HCT116 (cell line): ENCODE results near the gene SEMA4D. TPM values are rescaled to one million over a fixed set of nuclear protein-coding genes. Genes with fewer than 3 reads are reported as not detected.

Source experiments
- ATAC-seq: fragments of 200-7000 bp; cut with Tn5 transposase; 2 replicates; pipeline ENCODE4 v1.9.1; 2020; ENCODE audit warnings: mild to moderate bottlenecking, moderate library complexity
- BruUV-seq: library from RNA; stranded (reverse); fragments of 400-500 nt; replicated peaks from 2 replicates; lab custom pipeline; 2021; lab: Mats Ljungman, UMichigan
- CTCF ChIA-PET: fragments of 300-600 bp; sonication (Branson Sonifier 250); formaldehyde crosslinking; loops from one replicate; lab custom pipeline; 2021; ENCODE audit warnings: antibody characterized with exemption; lab: Charles Lee
- POLR2A ChIA-PET: fragments of 300-600, 350-600 bp; sonication (Branson Sonifier 250); formaldehyde crosslinking; loops from one replicate; lab custom pipeline; 2021; ENCODE audit warnings: antibody characterized with exemption; lab: Charles Lee
- RAD21 ChIA-PET, 2 experiments: fragments of 300-600 bp; sonication (Branson Sonifier 250); formaldehyde crosslinking; loops; one replicate each; lab custom pipeline; 2023; ENCODE audit warnings: low total read pairs in 2 of 2; ENCODE audit not compliant: uncharacterized antibody in 2 of 2, unreplicated experiment in 2 of 2, low non-redundant PET in 1 of 2; lab: Charles Lee
- DNase-seq: peaks from one replicate; pipeline ENCODE4 v3.0.0-alpha.2; 2010; ENCODE audit warnings: low read depth, low spot score
- H2AFZ ChIP-seq: fragments of 200-600 bp; shearing (Covaris generic), sonication (generic); 2 replicates; pipeline ENCODE4 v1.6.1; 2017; ENCODE audit warnings: low read depth, mixed run types, mixed read lengths, antibody characterized with exemption, low read length; ENCODE audit not compliant: poor library complexity, severe bottlenecking
- H3K27ac ChIP-seq: 2 replicates; pipeline ENCODE4 v1.5.1; 2012; ENCODE audit warnings: low read depth, low read length
- H3K27me3 ChIP-seq: fragments of 200-600 bp; sonication (generic); 2 replicates; pipeline ENCODE4 v1.6.1; 2016; ENCODE audit warnings: mixed run types, low read length, mixed read lengths; ENCODE audit not compliant: insufficient read depth
- H3K36me3 ChIP-seq, 2 experiments: fragments of 200-500 bp in 1 of 2; fragments of 200-600 bp in 1 of 2; sonication (Bioruptor generic) in 1 of 2; sonication (generic) in 1 of 2; 2 replicates each; pipeline versions ENCODE4 v1.5.1 to v1.6.1; 2014 to 2016; ENCODE audit warnings: low read length in 2 of 2, inconsistent platforms in 1 of 2, mixed read lengths in 1 of 2, mixed run types in 1 of 2; ENCODE audit not compliant: insufficient read depth in 2 of 2, control insufficient read depth in 1 of 2
- H3K4me1 ChIP-seq, 2 experiments: fragments of 200-600 bp in 1 of 2; sonication (generic) in 1 of 2; 2 replicates each; pipeline versions ENCODE4 v1.5.1 to v1.6.1; 2012 to 2017; ENCODE audit warnings: low read length in 2 of 2, inconsistent platforms in 1 of 2, mild to moderate bottlenecking in 1 of 2, mixed read lengths in 1 of 2, mixed run types in 1 of 2, moderate library complexity in 1 of 2; ENCODE audit not compliant: insufficient read depth in 2 of 2, control insufficient read depth in 1 of 2
- H3K4me2 ChIP-seq: fragments of 200-600 bp; sonication (generic); 2 replicates; pipeline ENCODE4 v1.6.1; 2017; ENCODE audit warnings: mixed run types, low read length, mixed read lengths
- H3K4me3 ChIP-seq, 2 experiments: fragments of 200-600 bp in 1 of 2; sonication (generic) in 1 of 2; replicated peaks in 1 of 2; 2 replicates each; pipeline ENCODE4 v1.5.1; 2011 to 2016; ENCODE audit warnings: low read length in 2 of 2, control low read depth in 1 of 2, low read depth in 1 of 2, mild to moderate bottlenecking in 1 of 2, mixed read lengths in 1 of 2, mixed run types in 1 of 2
- H3K79me2 ChIP-seq: fragments of 200-600 bp; sonication (generic); 2 replicates; pipeline ENCODE4 v1.6.1; 2017; ENCODE audit warnings: mild to moderate bottlenecking, mixed run types, low read length, moderate library complexity, mixed read lengths; ENCODE audit not compliant: insufficient read depth
- H3K9ac ChIP-seq: fragments of 200-600 bp; sonication (generic); 2 replicates; pipeline ENCODE4 v1.6.1; 2016; ENCODE audit warnings: low read length, mixed read lengths
- H3K9me2 ChIP-seq: fragments of 200-600 bp; sonication (generic), shearing (Covaris generic); 2 replicates; pipeline ENCODE4 v1.6.1; 2017; ENCODE audit warnings: mixed run types, mild to moderate bottlenecking, moderate library complexity; ENCODE audit not compliant: insufficient read depth
- H3K9me3 ChIP-seq, 2 experiments: fragments of 200-500 bp in 1 of 2; fragments of 200-600 bp in 1 of 2; sonication (Bioruptor generic) in 1 of 2; sonication (generic) in 1 of 2; 2 replicates each; pipeline ENCODE4 v1.6.1; 2014 to 2017; ENCODE audit warnings: low read length in 2 of 2, mixed read lengths in 2 of 2, inconsistent platforms in 1 of 2, low read depth in 1 of 2, mild to moderate bottlenecking in 1 of 2, mixed run types in 1 of 2, moderate library complexity in 1 of 2; ENCODE audit not compliant: control insufficient read depth in 1 of 2, insufficient read depth in 1 of 2
- H4K20me1 ChIP-seq: fragments of 200-600 bp; sonication (generic), shearing (Covaris generic); 2 replicates; pipeline ENCODE4 v1.6.1; 2017; ENCODE audit warnings: mixed run types, mild to moderate bottlenecking, moderate library complexity; ENCODE audit not compliant: insufficient read depth
- CBX3 ChIP-seq: IDR thresholded peaks from 2 replicates; pipeline ENCODE4 v1.6.1; 2012; ENCODE audit warnings: low read depth
- EGR1 ChIP-seq: IDR thresholded peaks from 2 replicates; pipeline ENCODE4 v1.6.1; 2012; ENCODE audit warnings: low read depth
- ELF1 ChIP-seq: IDR thresholded peaks from 2 replicates; pipeline ENCODE4 v1.6.1; 2012; ENCODE audit warnings: low read depth, borderline replicate concordance
- EZH2phosphoT487 ChIP-seq: fragments of 200-600 bp; IDR thresholded peaks from 2 replicates; pipeline ENCODE4 v1.6.1; 2018; ENCODE audit warnings: antibody characterized with exemption, borderline replicate concordance
- FOSL1 ChIP-seq: IDR thresholded peaks from 2 replicates; pipeline ENCODE4 v1.6.1; 2012; ENCODE audit warnings: low read depth
- POLR2AphosphoS5 ChIP-seq: IDR thresholded peaks from 2 replicates; pipeline ENCODE4 v1.6.1; 2011; ENCODE audit warnings: mild to moderate bottlenecking, low read depth, low read length, moderate library complexity
- SIN3A ChIP-seq: IDR thresholded peaks from 2 replicates; pipeline ENCODE4 v1.6.1; 2012; ENCODE audit warnings: low read depth
- SP1 ChIP-seq: IDR thresholded peaks from 2 replicates; pipeline ENCODE4 v1.6.1; 2012; ENCODE audit warnings: low read depth
- SRF ChIP-seq: IDR thresholded peaks from 2 replicates; pipeline ENCODE4 v1.6.1; 2012; ENCODE audit warnings: low read depth
- TCF7L2 ChIP-seq: IDR thresholded peaks from 2 replicates; pipeline ENCODE4 v1.7.0; 2011; ENCODE audit warnings: borderline replicate concordance, inconsistent platforms; ENCODE audit not compliant: insufficient read depth, insufficient read length; ENCODE audit errors: extremely low read depth
- YY1 ChIP-seq: IDR thresholded peaks from 2 replicates; pipeline ENCODE4 v1.6.1; 2011; ENCODE audit warnings: low read length, low read depth, moderate library complexity, mild to moderate bottlenecking; ENCODE audit not compliant: insufficient replicate concordance; ENCODE audit errors: extremely low read depth
- ZFX ChIP-seq: fragments of 450-650 bp; IDR thresholded peaks from 2 replicates; pipeline ENCODE4 v1.6.1; 2017
- ZNF274 ChIP-seq: fragments of 200-500 bp; sonication (Bioruptor generic); IDR thresholded peaks from 2 replicates; pipeline ENCODE4 v1.6.1; 2014; ENCODE audit warnings: mild to moderate bottlenecking, low read depth, low read length, inconsistent platforms
- intact Hi-C: fragments of 100-400 bp; cut with micrococcal nuclease; formaldehyde crosslinking; loops from 2 replicates; pipeline ENCODE4 v1.10.0; 2022
- total RNA-seq: library from RNA; stranded (reverse); gene quantifications from one replicate; pipeline ENCODE4 v1.2.1, GENCODE V29; 2021; ENCODE audit not compliant: unreplicated experiment
- TF ChIP-seq, protein P1 (sequence below): IDR thresholded peaks from 2 replicates; pipeline ENCODE4 v1.6.1; 2012
- TF ChIP-seq, protein P2 (sequence below): IDR thresholded peaks from 2 replicates; pipeline ENCODE4 v1.6.1; 2012
- TF ChIP-seq, protein P3 (sequence below), 3 experiments: fragments of 200-600 bp in 1 of 3; sonication (generic) in 1 of 3; IDR thresholded peaks in 2 of 3; conservative IDR thresholded peaks in 1 of 3; 2 replicates each; pipeline ENCODE4 v1.5.1; 2012 to 2017; ENCODE audit warnings: low read depth in 2 of 3, low read length in 2 of 3, antibody characterized with exemption in 1 of 3, borderline replicate concordance in 1 of 3, control low read depth in 1 of 3, mild to moderate bottlenecking in 1 of 3, mixed read lengths in 1 of 3, mixed run types in 1 of 3, moderate library complexity in 1 of 3; ENCODE audit not compliant: insufficient read depth in 1 of 3

Gene SEMA4D
- total RNA-seq, 1 experiment from 2014 or later: 32.0 TPM

DNA sequence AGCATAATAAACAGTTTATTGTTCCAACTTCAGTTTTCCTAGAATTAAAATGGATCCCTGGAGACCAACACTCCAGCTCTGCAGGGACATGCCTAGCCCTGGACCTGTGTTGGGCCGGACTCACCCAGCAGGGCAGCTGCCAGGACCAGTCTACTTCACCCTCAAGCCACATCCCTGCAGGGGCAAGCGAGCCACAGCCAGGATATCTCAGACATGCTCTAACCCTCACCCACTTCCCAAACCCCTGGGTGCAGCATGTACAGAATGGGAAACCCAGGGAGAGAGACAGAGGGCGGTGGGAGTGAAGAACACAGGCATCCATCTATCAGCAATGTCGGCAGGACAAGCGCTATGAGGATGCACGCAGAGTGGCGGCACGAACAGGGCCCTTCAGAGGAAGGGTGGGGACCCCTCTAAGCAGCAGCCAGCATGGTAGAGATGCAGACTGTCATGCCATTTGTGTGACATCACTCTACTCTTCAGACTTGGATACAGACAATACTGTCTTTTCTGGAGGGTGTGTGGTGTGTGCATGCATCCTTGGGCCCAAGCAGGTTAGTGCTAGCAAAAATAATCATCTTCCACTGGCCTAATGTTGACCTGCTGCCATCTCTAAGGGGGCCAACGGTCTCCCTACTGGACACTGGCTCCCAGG is 83.1 kb downstream of the SEMA4D start:
- ChIA-PET CTCF (no interaction called here), POLR2A (no interaction called here), RAD21 (no interaction called here)
- Histone ChIP-seq H3K4me1 (no peaks in the 10 kb centered on the region), H2AFZ (no peak overlapping the region), H3K9me2 (no peaks in the 10 kb centered on the region), H3K27ac (no peak overlapping the region), H3K36me3 (no peaks in the 10 kb centered on the region), H3K9ac (no peak overlapping the region), H3K79me2 (no peaks in the 10 kb centered on the region), H3K27me3 (no peaks in the 10 kb centered on the region), H3K9me3 (no peaks in the 10 kb centered on the region), H3K4me2 (no peak overlapping the region), H4K20me1 (no peaks in the 10 kb centered on the region), H3K4me3 (no peak overlapping the region)
- ATAC-seq: no peak
- no TSS peak for BruUV-seq
- TF ChIP-seq SIN3A: no peak
- no peak for TF ChIP-seq CBX3
- DNase-seq: no peak
- intact Hi-C loops: no loop called here

DNA sequence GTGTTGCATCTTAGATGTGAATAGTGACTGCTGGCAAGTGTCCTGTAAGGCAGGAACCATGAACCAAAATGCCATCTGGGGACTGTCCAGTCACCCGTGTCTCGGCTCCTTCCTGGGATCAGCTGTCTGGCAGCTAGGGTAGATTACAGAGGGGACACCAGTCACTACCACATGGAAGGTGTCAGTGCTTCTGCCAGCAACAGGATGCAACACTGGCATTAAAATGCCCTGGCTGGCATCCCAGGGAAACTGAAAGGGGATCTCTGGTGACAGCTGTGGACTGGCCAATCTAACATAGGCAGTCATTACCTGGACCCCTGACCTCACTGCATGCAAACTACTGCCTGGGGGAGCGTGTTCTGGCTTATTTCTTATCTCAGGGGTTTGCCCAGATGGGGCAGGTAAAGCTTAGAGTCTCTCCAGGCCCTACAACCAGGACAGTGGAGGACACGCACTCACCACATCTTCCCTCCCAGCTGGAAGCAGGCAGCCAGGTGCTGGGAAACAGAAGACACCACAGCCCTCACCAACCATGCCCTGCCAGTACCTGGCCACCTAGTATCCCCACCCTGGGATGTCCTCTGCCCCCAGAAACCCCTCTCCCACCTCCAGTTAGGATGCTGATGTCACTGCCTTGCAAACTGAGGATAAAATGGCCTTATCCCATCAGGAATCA is 83.8 kb downstream of the SEMA4D start:
- Histone ChIP-seq H3K79me2 (no peaks in the 10 kb centered on the region), H3K27me3 (no peaks in the 10 kb centered on the region), H3K36me3 (no peaks in the 10 kb centered on the region), H3K9me3 (no peaks in the 10 kb centered on the region), H2AFZ (no peak overlapping the region), H3K9ac (no peak overlapping the region), H3K4me1 (no peaks in the 10 kb centered on the region), H3K9me2 (no peaks in the 10 kb centered on the region), H4K20me1 (no peaks in the 10 kb centered on the region), H3K27ac (no peak overlapping the region), H3K4me2 (no peak overlapping the region), H3K4me3 (no peak overlapping the region)
- no TSS peak for BruUV-seq
- CTCF ChIA-PET: no interaction called here
- ATAC-seq (no peak), DNase-seq (no peak)
- POLR2A ChIA-PET: no interaction called here
- intact Hi-C loops: no loop called here
- RAD21 ChIA-PET: no interaction called here
- no peak for TF ChIP-seq YY1
- no peak for TF ChIP-seq EGR1
- TF ChIP-seq TCF7L2: no peak
- no peak for TF ChIP-seq EZH2phosphoT487
- no peak for TF ChIP-seq POLR2AphosphoS5
- TF ChIP-seq SP1: no peak
- TF ChIP-seq ZNF274: no peak
- no peak for TF ChIP-seq ZFX
- TF ChIP-seq FOSL1: no peak
- no peak for TF ChIP-seq ELF1
- TF ChIP-seq, protein P1, sequence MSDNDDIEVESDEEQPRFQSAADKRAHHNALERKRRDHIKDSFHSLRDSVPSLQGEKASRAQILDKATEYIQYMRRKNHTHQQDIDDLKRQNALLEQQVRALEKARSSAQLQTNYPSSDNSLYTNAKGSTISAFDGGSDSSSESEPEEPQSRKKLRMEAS: no peak
- TF ChIP-seq, protein P2, sequence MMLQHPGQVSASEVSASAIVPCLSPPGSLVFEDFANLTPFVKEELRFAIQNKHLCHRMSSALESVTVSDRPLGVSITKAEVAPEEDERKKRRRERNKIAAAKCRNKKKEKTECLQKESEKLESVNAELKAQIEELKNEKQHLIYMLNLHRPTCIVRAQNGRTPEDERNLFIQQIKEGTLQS: no peak
- TF ChIP-seq, protein P3, sequence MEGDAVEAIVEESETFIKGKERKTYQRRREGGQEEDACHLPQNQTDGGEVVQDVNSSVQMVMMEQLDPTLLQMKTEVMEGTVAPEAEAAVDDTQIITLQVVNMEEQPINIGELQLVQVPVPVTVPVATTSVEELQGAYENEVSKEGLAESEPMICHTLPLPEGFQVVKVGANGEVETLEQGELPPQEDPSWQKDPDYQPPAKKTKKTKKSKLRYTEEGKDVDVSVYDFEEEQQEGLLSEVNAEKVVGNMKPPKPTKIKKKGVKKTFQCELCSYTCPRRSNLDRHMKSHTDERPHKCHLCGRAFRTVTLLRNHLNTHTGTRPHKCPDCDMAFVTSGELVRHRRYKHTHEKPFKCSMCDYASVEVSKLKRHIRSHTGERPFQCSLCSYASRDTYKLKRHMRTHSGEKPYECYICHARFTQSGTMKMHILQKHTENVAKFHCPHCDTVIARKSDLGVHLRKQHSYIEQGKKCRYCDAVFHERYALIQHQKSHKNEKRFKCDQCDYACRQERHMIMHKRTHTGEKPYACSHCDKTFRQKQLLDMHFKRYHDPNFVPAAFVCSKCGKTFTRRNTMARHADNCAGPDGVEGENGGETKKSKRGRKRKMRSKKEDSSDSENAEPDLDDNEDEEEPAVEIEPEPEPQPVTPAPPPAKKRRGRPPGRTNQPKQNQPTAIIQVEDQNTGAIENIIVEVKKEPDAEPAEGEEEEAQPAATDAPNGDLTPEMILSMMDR (IDR thresholded peaks at IDR 0.05 in 2 of 3, conservative IDR thresholded peaks at IDR 0.05 in 1 of 3; ENCODE audit: borderline replicate concordance in 1 of 3, insufficient read depth in 1 of 3, low read depth in 2 of 3, low read length in 2 of 3): no peak
- TF ChIP-seq CBX3: no peak
- TF ChIP-seq SRF: no peak
